K562 (cell line): ENCODE data around the gene APOBEC3G. TPM values are rescaled to one million over a fixed set of nuclear protein-coding genes. Genes with fewer than 3 reads are reported as not detected.
A peak's percentile ranks its signal among the peaks of the same experiment; 100 is the strongest.
"Not testable (repeated sequence)": the region's sequence is repeated elsewhere in the genome, so short reads cannot be mapped to it uniquely, and the experiment has no call there.

Experiments
- ATAC-seq: fragments of 200-7000 bp; cut with Tn5 transposase; 3 replicates; pipeline ENCODE4 v1.9.1; 2020; ENCODE audit warnings: moderate library complexity
- BruUV-seq: library from RNA; stranded (reverse); fragments of 400-500 nt; replicated peaks from 2 replicates; lab custom pipeline; 2021; lab: Mats Ljungman, UMichigan
- CTCF ChIA-PET: fragments of 300-600 bp; formaldehyde crosslinking; extraction: SDS; loops from one replicate; lab custom pipeline; 2021; ENCODE audit warnings: low intra/inter-chr PET ratio; lab: Yijun Ruan, JAX
- POLR2A ChIA-PET: fragments of 300-600, 350-650 bp; sonication (Branson Sonifier 250); formaldehyde crosslinking; extraction: SDS; loops from one replicate; lab custom pipeline; 2021; ENCODE audit warnings: antibody characterized with exemption, inconsistent platforms; lab: Yijun Ruan, JAX
- DNase-seq, 4 experiments: peaks; one replicate each; pipeline versions ENCODE4 v3.0.0 to v3.0.0-alpha.2; 2011 to 2018; ENCODE audit warnings: low spot score in 3 of 4, mixed read lengths in 3 of 4; ENCODE audit errors: extremely low read depth in 1 of 4
- FAIRE-seq: peaks from 2 replicates; lab custom pipeline; 2011; peaks lifted over from hg19 to GRCh38; lab: Jason Lieb, UNC
- H2AFZ ChIP-seq: 2 replicates; pipeline ENCODE4 v1.6.0; 2011; ENCODE audit warnings: low read depth, low read length, control low read depth, inconsistent platforms
- H3K27ac ChIP-seq: fragments of 200-600 bp; 3 replicates; pipeline ENCODE4 v1.8.0; 2011; ENCODE audit warnings: low read depth, mild to moderate bottlenecking, control low read depth, inconsistent platforms, low read length, moderate library complexity, mixed read lengths; ENCODE audit errors: extremely low read depth
- H3K27me3 ChIP-seq, 2 experiments: fragments of 300-600 bp in 1 of 2; 2 replicates in 1 of 2; 3 replicates in 1 of 2; pipeline versions ENCODE4 v1.6.0 to v1.8.0; 2011; ENCODE audit warnings: inconsistent platforms in 2 of 2, low read length in 2 of 2, mild to moderate bottlenecking in 1 of 2, mixed read lengths in 1 of 2, moderate library complexity in 1 of 2; ENCODE audit not compliant: control insufficient read depth in 2 of 2, insufficient read depth in 2 of 2
- H3K36me3 ChIP-seq: fragments of 300-600 bp; 3 replicates; pipeline ENCODE4 v1.8.0; 2011; ENCODE audit warnings: mild to moderate bottlenecking, low read length, inconsistent platforms; ENCODE audit not compliant: control insufficient read depth, insufficient read depth
- H3K4me1 ChIP-seq, 2 experiments: fragments of 200-600 bp in 1 of 2; replicated peaks in 1 of 2; 2 replicates in 1 of 2; 3 replicates in 1 of 2; pipeline versions ENCODE4 v1.5.1 to v1.8.0; 2011; ENCODE audit warnings: inconsistent platforms in 2 of 2, low read length in 2 of 2, mild to moderate bottlenecking in 1 of 2, mixed read lengths in 1 of 2, moderate library complexity in 1 of 2; ENCODE audit not compliant: control insufficient read depth in 2 of 2, insufficient read depth in 2 of 2
- H3K4me2 ChIP-seq: 2 replicates; pipeline ENCODE4 v1.6.1; 2011; ENCODE audit warnings: low read length, control low read depth, inconsistent platforms, mixed read lengths; ENCODE audit not compliant: insufficient read depth
- H3K4me3 ChIP-seq: fragments of 200-600 bp; sonication (generic), shearing (Covaris generic); 2 replicates; pipeline ENCODE4 v1.5.1; 2016; ENCODE audit warnings: control low read depth, inconsistent platforms
- H3K79me2 ChIP-seq: fragments of 200-600 bp; 3 replicates; pipeline ENCODE4 v1.8.0; 2011; ENCODE audit warnings: low read length, inconsistent platforms; ENCODE audit not compliant: control insufficient read depth, insufficient read depth
- H3K9ac ChIP-seq, 2 experiments: 2 replicates each; pipeline versions ENCODE4 v1.6.0 to v1.6.1; 2011; ENCODE audit warnings: low read depth in 2 of 2, low read length in 2 of 2, control low read depth in 1 of 2, inconsistent platforms in 1 of 2, mild to moderate bottlenecking in 1 of 2, mixed read lengths in 1 of 2; ENCODE audit not compliant: insufficient read depth in 1 of 2
- H3K9me1 ChIP-seq: one replicate; pipeline ENCODE4 v1.6.0; 2011; ENCODE audit warnings: inconsistent platforms, mild to moderate bottlenecking, low read length, moderate library complexity; ENCODE audit not compliant: control insufficient read depth, insufficient read depth
- H3K9me3 ChIP-seq: replicated peaks from 2 replicates; pipeline ENCODE4 v1.5.1; 2011; ENCODE audit warnings: low read depth, low read length, inconsistent platforms; ENCODE audit not compliant: control insufficient read depth, insufficient read depth
- H4K20me1 ChIP-seq: replicated peaks from 2 replicates; pipeline ENCODE4 v1.6.1; 2011; ENCODE audit warnings: low read length, inconsistent platforms, mixed read lengths; ENCODE audit not compliant: control insufficient read depth, insufficient read depth
- CBX3 ChIP-seq, 2 experiments: IDR thresholded peaks; 1 replicate in 1 of 2; 2 replicates in 1 of 2; pipeline ENCODE4 v1.6.1; 2012; ENCODE audit warnings: inconsistent platforms in 2 of 2, low read length in 2 of 2, borderline replicate concordance in 1 of 2, control low read depth in 1 of 2
- CBX5 ChIP-seq: IDR thresholded peaks from 2 replicates; pipeline ENCODE4 v1.6.1; 2014; ENCODE audit warnings: low read depth, borderline replicate concordance
- TRIM28 ChIP-seq: fragments of 450-650 bp; IDR thresholded peaks from 2 replicates; pipeline ENCODE4 v1.6.1; 2017
- ZC3H8 ChIP-seq: fragments of 450-650 bp; IDR thresholded peaks from 2 replicates; pipeline ENCODE4 v1.6.1; 2017
- WGBS: fragments of 100-300 bp; shearing (Covaris generic); methylation state at CpG from one replicate; pipeline ENCODE4 v1.1.6; 2016; ENCODE audit warnings: low coverage, mixed read lengths; ENCODE audit not compliant: insufficient coverage; ENCODE audit errors: missing lambda C conversion rate; 5-methylcytosine and 5-hydroxymethylcytosine counted together
- in situ Hi-C: fragments of 300-500 bp; cut with MboI; formaldehyde crosslinking; loops from 4 replicates; pipeline ENCODE4 v1.15.0; 2018; ENCODE audit warnings: inconsistent platforms, mixed read lengths
- intact Hi-C: fragments of 100-400 bp; cut with micrococcal nuclease; formaldehyde crosslinking; loops from 2 replicates; pipeline ENCODE4 v1.14.2; 2022
- polyA plus RNA-seq, 8 experiments: library from polyadenylated mRNA; depleted of rRNA in 4 of 8; stranded (reverse) in 5 of 8; unstranded in 3 of 8; fragments of >200 nt; fragmentation: Nextera tagmentation in 2 of 8; fragmentation: Illumina TruSeq in 1 of 8; extraction: Ambion mirVana in 2 of 8; extraction: Trizol in 1 of 8; gene quantifications; 2 replicates each; pipeline versions ENCODE4 v1.2.1 to v1.2.3, GENCODE V29; 2011 to 2014; ENCODE audit warnings: inconsistent platforms in 1 of 8, missing spikeins in 1 of 8
- total RNA-seq, 7 experiments: library from RNA; depleted of rRNA in 6 of 7; stranded (reverse); fragments of >200 nt in 6 of 7; fragmentation: Illumina TruSeq in 2 of 7; extraction: Trizol in 2 of 7; gene quantifications; 2 replicates each; pipeline versions ENCODE4 v1.2.1 to v1.2.3, GENCODE V29; 2011 to 2021; ENCODE audit warnings: low replicate concordance in 1 of 7

APOBEC3G gene
- total and polyA plus RNA-seq, 9 of the 15 experiments (the other 6 are each of a cell fraction or from before 2014, with no cell fraction given): 5.2 to 20.8 (median 11.4) TPM

DNA sequence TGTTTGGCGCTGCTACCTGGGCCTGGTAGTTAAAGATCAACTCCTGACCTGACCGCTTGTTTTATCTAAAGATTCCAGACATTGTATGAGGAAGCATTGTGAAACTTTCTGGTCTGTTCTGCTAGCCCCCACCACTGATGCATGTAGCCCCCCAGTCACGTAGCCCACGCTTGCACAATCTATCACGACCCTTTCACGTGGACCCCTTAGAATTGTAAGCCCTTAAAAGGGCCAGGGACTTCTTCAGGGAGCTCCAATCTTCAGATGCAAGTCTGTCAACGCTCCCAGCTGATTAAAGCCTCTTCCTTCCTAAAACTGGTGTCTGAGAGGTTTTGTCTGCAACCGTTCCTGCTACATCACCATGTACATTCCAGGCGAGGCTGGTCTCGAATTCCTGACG lies 21.4 kb upstream of the APOBEC3G start:
- Histone ChIP-seq H3K4me2 (no peak overlapping the region), H4K20me1 (no peaks in the 10 kb centered on the region), H3K36me3 (no peaks in the 10 kb centered on the region), H3K27ac (no peak overlapping the region), H3K9ac (no peak overlapping the region), H2AFZ (no peak overlapping the region)
- TF ChIP-seq TRIM28 (peak; percentile 62; the same call in 1 of the 2 replicates), CBX3 (IDR thresholded peaks at IDR 0.05; ENCODE audit: borderline replicate concordance in 1 of 2, low read length in 2 of 2) (peak in 1 of 2 experiments; percentile 63; a peak in 1 of 3 replicates), ZC3H8 (no peak), CBX5 (0 out of 2 replicates have a peak, but pooled peaks have one; percentile 36)
- TF ChIP-seq, all 486 proteins: peak for 3
- Histone ChIP-seq H3K4me3 (no peak overlapping the region), H3K79me2 (no peaks in the 10 kb centered on the region), H3K4me1 (peaks cover 0 to 8% of the 10 kb centered on the region in 2 experiments; a peak in 2 of 5 replicates), H3K27me3 (no peaks in the 10 kb centered on the region), H3K9me1 (no peaks in the 10 kb centered on the region), H3K9me3 (no peaks in the 10 kb centered on the region)
- 21% methylated on average over 7 of the region's 11 CpGs for WGBS
- BruUV-seq: no TSS peak
- CTCF ChIA-PET: no interaction called here
- FAIRE-seq: no peak
- in situ Hi-C loops (no loop called here), intact Hi-C loops (no loop called here)
- POLR2A ChIA-PET: no interaction called here
- DNase-seq: no peak
- ATAC-seq: no peak

DNA sequence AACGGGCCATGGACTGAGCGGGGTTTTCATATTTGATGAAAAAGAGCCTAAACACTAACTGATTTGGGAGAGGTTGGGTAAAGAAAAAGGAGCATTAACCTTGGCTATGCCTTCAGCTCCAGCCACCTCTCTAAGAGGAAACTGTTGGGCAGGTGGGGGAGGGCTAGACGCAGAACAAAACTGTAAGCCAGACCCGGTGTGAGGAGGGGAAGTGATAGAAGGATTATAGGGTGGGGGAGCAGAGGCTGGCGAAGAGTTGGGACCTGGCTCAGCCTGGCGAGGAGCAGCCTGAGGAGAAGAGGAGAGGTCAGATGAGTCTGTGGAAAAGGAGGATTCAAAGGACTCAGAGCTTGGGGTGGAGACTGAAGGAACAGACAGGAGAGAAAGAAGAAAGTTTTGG lies 15.8 kb upstream of the APOBEC3G start:
- CTCF ChIA-PET, H2AFZ ChIP-seq, FAIRE-seq, H3K27me3 ChIP-seq, H3K9ac ChIP-seq, ATAC-seq, POLR2A ChIA-PET, in situ Hi-C loops, H4K20me1 ChIP-seq, DNase-seq, H3K9me1 ChIP-seq, H3K36me3 ChIP-seq, H3K4me1 ChIP-seq, H3K9me3 ChIP-seq, H3K4me2 ChIP-seq, H3K4me3 ChIP-seq, H3K79me2 ChIP-seq, H3K27ac ChIP-seq, BruUV-seq: not testable (repeated sequence)
- 16% methylated on average over 6 of the region's 6 CpGs for WGBS
- intact Hi-C loops: loop anchor here (10.0 kb wide), 1 partner anchor 46 kb away; the partner anchor contains the start of gene APOBEC3C

DNA sequence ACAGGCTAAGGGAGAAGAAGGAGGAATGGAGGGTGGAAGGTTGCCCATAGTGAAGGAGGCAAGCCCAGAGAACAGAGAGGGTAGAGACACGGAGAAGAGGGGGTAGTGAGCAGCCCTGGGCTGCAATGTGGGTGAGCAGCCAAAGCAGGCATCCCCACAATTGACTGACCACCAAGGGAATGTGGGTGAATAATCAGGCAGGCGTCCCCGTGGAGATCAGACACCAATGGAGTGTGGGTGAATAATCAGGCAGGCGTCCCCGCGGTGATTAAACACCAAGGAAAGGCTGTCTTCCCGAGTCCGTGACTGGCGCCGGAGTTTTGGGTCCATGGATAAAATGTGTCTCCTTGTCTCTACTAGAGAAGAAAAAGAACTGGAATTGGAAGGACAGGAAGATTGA lies 15.1 kb upstream of the APOBEC3G start:
- H3K9me1 ChIP-seq, H3K4me1 ChIP-seq, H3K27me3 ChIP-seq, H3K27ac ChIP-seq, H3K9me3 ChIP-seq, H3K9ac ChIP-seq, ATAC-seq, DNase-seq, H3K79me2 ChIP-seq, H3K4me3 ChIP-seq, CTCF ChIA-PET, in situ Hi-C loops, BruUV-seq, H3K36me3 ChIP-seq, H3K4me2 ChIP-seq, H4K20me1 ChIP-seq, POLR2A ChIA-PET, FAIRE-seq, H2AFZ ChIP-seq: not testable (repeated sequence)
- 49% methylated on average over 10 of the region's 10 CpGs for WGBS
- intact Hi-C loops: loop anchor here (10.0 kb wide), 1 partner anchor 47 kb away; the partner anchor contains the start of gene APOBEC3C
